A673 (cell line): ENCODE data around the gene ADSS2. TPM values are rescaled to one million over a fixed set of nuclear protein-coding genes. Genes with fewer than 3 reads are reported as not detected.
A peak's percentile ranks its signal among the peaks of the same experiment; 100 is the strongest.

Experiments
- BruUV-seq: library from RNA; stranded (reverse); fragments of 400-500 nt; replicated peaks from 2 replicates; lab custom pipeline; 2021; lab: Mats Ljungman, UMichigan
- CTCF ChIA-PET: fragments of 300-600 bp; sonication (Branson Sonifier 250); formaldehyde crosslinking; loops from one replicate; lab custom pipeline; 2022; ENCODE audit warnings: antibody characterized with exemption; lab: Charles Lee
- POLR2A ChIA-PET: fragments of 300-600 bp; sonication (Branson Sonifier 250); formaldehyde crosslinking; loops from one replicate; lab custom pipeline; 2022; ENCODE audit warnings: antibody characterized with exemption; ENCODE audit not compliant: low non-redundant PET; lab: Charles Lee
- DNase-seq: peaks from one replicate; pipeline ENCODE4 v3.0.0-alpha.2; 2015; ENCODE audit warnings: low spot score
- H3K27ac ChIP-seq: fragments of 200-600 bp; sonication (generic); 2 replicates; pipeline ENCODE4 v1.5.1; 2016; ENCODE audit warnings: mixed run types, low read depth, mild to moderate bottlenecking, mixed read lengths, antibody characterized with exemption, low read length; ENCODE audit not compliant: poor library complexity, severe bottlenecking
- H3K27me3 ChIP-seq: fragments of 200-600 bp; sonication (generic); replicated peaks from 2 replicates; pipeline ENCODE4 v1.6.1; 2017; ENCODE audit warnings: mixed run types, low read depth, mild to moderate bottlenecking, mixed read lengths, antibody characterized with exemption, low read length; ENCODE audit not compliant: insufficient read depth, poor library complexity
- H3K36me3 ChIP-seq: fragments of 200-600 bp; sonication (generic); 2 replicates; pipeline ENCODE4 v1.6.1; 2016; ENCODE audit warnings: mixed run types, mild to moderate bottlenecking, mixed read lengths, antibody characterized with exemption, low read length; ENCODE audit not compliant: insufficient read depth, poor library complexity, severe bottlenecking
- H3K4me1 ChIP-seq: fragments of 200-600 bp; sonication (generic); 2 replicates; pipeline ENCODE4 v1.6.1; 2017; ENCODE audit warnings: mixed run types, mild to moderate bottlenecking, mixed read lengths, antibody characterized with exemption, low read length; ENCODE audit not compliant: insufficient read depth, poor library complexity, severe bottlenecking
- H3K4me3 ChIP-seq: fragments of 200-600 bp; sonication (generic); 2 replicates; pipeline ENCODE4 v1.5.1; 2016; ENCODE audit warnings: low read depth, mixed run types, mild to moderate bottlenecking, mixed read lengths, low read length; ENCODE audit not compliant: poor library complexity, severe bottlenecking
- H3K9me3 ChIP-seq: fragments of 200-600 bp; sonication (generic); 2 replicates; pipeline ENCODE4 v1.6.1; 2016; ENCODE audit warnings: mixed run types, low read depth, mild to moderate bottlenecking, mixed read lengths, antibody characterized with exemption, low read length; ENCODE audit not compliant: poor library complexity, severe bottlenecking
- EZH2 ChIP-seq: fragments of 200-600 bp; sonication (generic); IDR thresholded peaks from 2 replicates; pipeline ENCODE4 v1.6.1; 2017; ENCODE audit warnings: borderline replicate concordance, low read depth, mild to moderate bottlenecking, mixed read lengths, antibody characterized with exemption, low read length; ENCODE audit not compliant: poor library complexity, severe bottlenecking
- intact Hi-C: fragments of 100-400 bp; cut with micrococcal nuclease; formaldehyde crosslinking; loops from one replicate; pipeline ENCODE4 v1.10.0; 2022; ENCODE audit not compliant: unreplicated experiment
- total RNA-seq: library from RNA; stranded (reverse); gene quantifications from 2 replicates; pipeline ENCODE4 v1.2.3, GENCODE V29; 2021
- TF ChIP-seq, protein P1 (sequence below): fragments of 300-800, 200-600 bp; sonication (generic); conservative IDR thresholded peaks from 2 replicates; pipeline ENCODE4 v1.5.1; 2017; ENCODE audit warnings: low read depth, mild to moderate bottlenecking, antibody characterized with exemption, low read length, moderate library complexity, mixed read lengths

Gene ADSS2
- total RNA-seq, 1 experiment from 2014 or later: 46.7 TPM

GRCh38 chr1:244445320-244446181, 6.2 kb downstream of the ADSS2 start:
- BruUV-seq: no TSS peak
- ChIA-PET CTCF (no interaction called here), POLR2A (no interaction called here)
- Histone ChIP-seq H3K9me3 (no peaks in the 10 kb centered on the region), H3K4me3 (no peak overlapping the region), H3K4me1 (peaks cover 48% of the 10 kb centered on the region), H3K27me3 (no peaks in the 10 kb centered on the region), H3K36me3 (peaks cover 19% of the 10 kb centered on the region), H3K27ac (peak overlapping the region; percentile 57)
- no peak for DNase-seq
- TF ChIP-seq EZH2: no peak
- TF ChIP-seq, protein P1, sequence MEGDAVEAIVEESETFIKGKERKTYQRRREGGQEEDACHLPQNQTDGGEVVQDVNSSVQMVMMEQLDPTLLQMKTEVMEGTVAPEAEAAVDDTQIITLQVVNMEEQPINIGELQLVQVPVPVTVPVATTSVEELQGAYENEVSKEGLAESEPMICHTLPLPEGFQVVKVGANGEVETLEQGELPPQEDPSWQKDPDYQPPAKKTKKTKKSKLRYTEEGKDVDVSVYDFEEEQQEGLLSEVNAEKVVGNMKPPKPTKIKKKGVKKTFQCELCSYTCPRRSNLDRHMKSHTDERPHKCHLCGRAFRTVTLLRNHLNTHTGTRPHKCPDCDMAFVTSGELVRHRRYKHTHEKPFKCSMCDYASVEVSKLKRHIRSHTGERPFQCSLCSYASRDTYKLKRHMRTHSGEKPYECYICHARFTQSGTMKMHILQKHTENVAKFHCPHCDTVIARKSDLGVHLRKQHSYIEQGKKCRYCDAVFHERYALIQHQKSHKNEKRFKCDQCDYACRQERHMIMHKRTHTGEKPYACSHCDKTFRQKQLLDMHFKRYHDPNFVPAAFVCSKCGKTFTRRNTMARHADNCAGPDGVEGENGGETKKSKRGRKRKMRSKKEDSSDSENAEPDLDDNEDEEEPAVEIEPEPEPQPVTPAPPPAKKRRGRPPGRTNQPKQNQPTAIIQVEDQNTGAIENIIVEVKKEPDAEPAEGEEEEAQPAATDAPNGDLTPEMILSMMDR: no peak
- intact Hi-C loops: no loop called here

GRCh38 chr1:244444854-244445253, 6.9 kb downstream of the ADSS2 start:
- Histone ChIP-seq H3K4me1 (peaks cover 43% of the 10 kb centered on the region), H3K36me3 (peaks cover 19% of the 10 kb centered on the region), H3K27me3 (no peaks in the 10 kb centered on the region), H3K9me3 (no peaks in the 10 kb centered on the region), H3K27ac (peak overlapping the region; percentile 57), H3K4me3 (no peak overlapping the region)
- ChIA-PET CTCF (no interaction called here), POLR2A (interaction anchor here (0.6 kb wide), 1 partner anchor 18 kb away, joined by 3 read pairs; no protein-coding TSS in a partner anchor)
- DNase-seq: no peak
- intact Hi-C loops: no loop called here
- no TSS peak for BruUV-seq
- TF ChIP-seq, protein P1: no peak
- TF ChIP-seq EZH2: no peak

DNA sequence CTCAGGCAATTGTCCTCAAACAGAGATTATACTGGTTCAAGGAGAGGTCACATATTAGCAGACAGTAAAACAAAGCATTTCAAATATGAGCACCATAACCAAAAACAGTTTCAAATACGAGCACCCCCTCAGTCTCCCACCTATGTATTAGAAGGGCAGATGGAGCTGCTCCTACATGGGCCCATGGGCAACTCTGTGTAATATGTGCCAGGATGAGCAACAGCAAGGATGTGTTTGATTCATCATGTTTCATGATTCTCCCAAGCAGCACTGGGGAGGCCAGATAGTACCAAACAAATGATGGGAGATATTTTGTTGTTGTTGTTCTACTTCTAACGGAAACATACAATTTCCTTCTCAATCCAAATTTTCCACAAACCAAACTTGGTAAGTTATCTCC, 8.9 kb downstream of the ADSS2 start:
- intact Hi-C loops: no loop called here
- CTCF ChIA-PET: no interaction called here

More for the DNA sequence above, 8.9 kb downstream of the ADSS2 start:
- TF ChIP-seq, protein P1: no peak
- TF ChIP-seq EZH2: no peak
- Histone ChIP-seq H3K4me1 (peaks cover 41% of the 10 kb centered on the region), H3K27ac (no peak overlapping the region), H3K9me3 (no peaks in the 10 kb centered on the region), H3K27me3 (no peaks in the 10 kb centered on the region), H3K36me3 (peaks cover 7% of the 10 kb centered on the region), H3K4me3 (no peak overlapping the region)
- BruUV-seq: no TSS peak
- POLR2A ChIA-PET: no interaction called here
- no peak for DNase-seq
